GM19455 (cell line): Measurements from ENCODE around the gene RAG1.
A peak's percentile ranks its signal among the peaks of the same experiment; 100 is the strongest.
"Not testable (repeated sequence)": the region's sequence is repeated elsewhere in the genome, so short reads cannot be mapped to it uniquely, and the experiment has no call there.

ENCODE experiments used
- ATAC-seq: cut with Tn5 transposase; IDR thresholded peaks from one replicate; pipeline ENCODE4 v1.9.1; 2021; ENCODE audit not compliant: unreplicated experiment

The RAG1 gene

GRCh38 chr11:36567694-36568093, at the start of gene RAG1:
Gene RAG1, plus strand, starts transcription at chr11:36568007. Its CDS starts 5,298 bp downstream, at chr11:36573305.
- ATAC-seq: no peak

DNA sequence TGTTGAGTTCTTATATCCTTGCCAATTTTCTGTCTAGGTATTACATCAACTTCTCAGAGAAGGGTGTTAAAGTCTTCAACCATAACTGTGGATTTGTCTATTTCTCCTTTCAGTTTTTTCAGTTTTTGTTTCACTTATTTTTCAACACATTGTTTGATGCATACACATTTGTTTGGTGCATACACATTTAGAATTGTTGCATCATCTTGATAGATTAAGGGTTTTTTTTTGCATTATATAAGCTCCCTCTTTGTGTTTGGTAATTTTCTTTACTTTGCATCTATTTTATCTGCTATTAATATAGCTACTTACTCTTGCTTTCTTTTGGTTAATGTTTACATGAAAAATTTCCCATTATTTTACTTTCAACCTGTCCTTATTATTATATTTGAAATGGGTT, 37.0 kb upstream of the RAG1 start:
- no peak for ATAC-seq

- ATAC-seq: no peak
These were observed 34.7 kb upstream of the RAG1 start for GRCh38 chr11:36532941-36533601.

- no peak for ATAC-seq
These were observed 33.4 kb upstream of the RAG1 start for GRCh38 chr11:36534276-36534840.

GRCh38 chr11:36540998-36541397, 26.8 kb upstream of the RAG1 start:
- ATAC-seq: peak; percentile 99

- ATAC-seq: no peak
These were observed 17.3 kb upstream of the RAG1 start for GRCh38 chr11:36550385-36551115.

GRCh38 chr11:36557390-36557789, 10.4 kb upstream of the RAG1 start:
- not testable (repeated sequence) for ATAC-seq

DNA sequence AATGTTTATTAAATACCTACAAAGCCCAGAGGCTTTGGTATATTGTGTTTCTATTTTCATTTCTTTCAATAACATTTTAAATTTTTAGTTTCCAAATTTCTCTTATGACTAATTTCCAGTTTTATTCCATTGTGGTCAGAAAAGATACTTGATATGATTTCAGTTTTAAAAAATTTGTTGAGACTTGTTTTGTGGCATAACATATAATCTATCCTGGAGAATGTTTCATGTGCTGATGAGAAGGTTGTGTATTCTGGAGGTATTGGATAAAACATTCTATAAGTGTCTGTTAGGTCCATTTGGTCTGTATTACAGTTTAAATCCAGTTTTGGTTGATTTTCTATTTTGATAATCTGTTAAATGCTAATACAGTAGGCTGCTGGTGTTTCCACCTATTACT, 9.8 kb upstream of the RAG1 start:
- ATAC-seq: no peak

- ATAC-seq: peak; percentile 85
These were observed 9.0 kb upstream of the RAG1 start for GRCh38 chr11:36558571-36559413.

GRCh38 chr11:36564376-36565030, 3.3 kb upstream of the RAG1 start:
- no peak for ATAC-seq

DNA sequence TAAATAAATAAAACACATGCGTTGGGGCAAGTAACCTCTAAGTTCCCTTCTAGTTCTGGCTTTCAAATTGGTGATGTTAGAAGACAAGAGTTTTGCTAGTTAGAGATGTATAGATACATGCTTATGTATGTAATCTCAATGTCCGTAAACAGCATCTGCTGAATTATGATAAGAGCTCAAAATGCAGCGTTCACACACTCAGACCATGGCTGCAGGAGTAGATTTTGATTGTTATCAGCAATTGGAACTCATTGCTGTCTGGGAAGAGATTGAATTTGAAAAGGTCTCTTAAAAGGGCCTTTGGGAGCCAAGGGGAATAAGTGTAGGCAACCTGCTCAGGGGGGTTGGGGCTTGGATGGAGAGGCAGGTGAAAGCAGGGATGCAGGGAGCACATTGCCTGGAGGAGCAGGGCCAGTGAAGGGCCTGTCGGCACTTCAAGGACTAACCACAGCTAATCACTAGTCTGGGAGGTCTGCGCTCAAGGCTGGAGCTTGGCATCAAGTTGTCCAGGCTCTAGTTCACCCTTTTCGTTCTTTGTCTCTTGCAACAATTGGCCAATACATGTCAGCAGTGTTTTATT, 2.7 kb upstream of the RAG1 start:
- ATAC-seq: no peak

- no peak for ATAC-seq
These were observed 1.3 kb upstream of the RAG1 start for GRCh38 chr11:36566407-36567053.

GRCh38 chr11:36569095-36569494, 1.3 kb downstream of the RAG1 start:
- no peak for ATAC-seq

GRCh38 chr11:36574486-36574885, 6.7 kb downstream of the RAG1 start:
- no peak for ATAC-seq

GRCh38 chr11:36577373-36577772, 9.6 kb downstream of the RAG1 start:
- ATAC-seq: no peak

- no peak for ATAC-seq
These were observed 10.1 kb downstream of the RAG1 start for GRCh38 chr11:36577859-36578258.

GRCh38 chr11:36578458-36578857, 10.7 kb downstream of the RAG1 start:
- no peak for ATAC-seq

DNA sequence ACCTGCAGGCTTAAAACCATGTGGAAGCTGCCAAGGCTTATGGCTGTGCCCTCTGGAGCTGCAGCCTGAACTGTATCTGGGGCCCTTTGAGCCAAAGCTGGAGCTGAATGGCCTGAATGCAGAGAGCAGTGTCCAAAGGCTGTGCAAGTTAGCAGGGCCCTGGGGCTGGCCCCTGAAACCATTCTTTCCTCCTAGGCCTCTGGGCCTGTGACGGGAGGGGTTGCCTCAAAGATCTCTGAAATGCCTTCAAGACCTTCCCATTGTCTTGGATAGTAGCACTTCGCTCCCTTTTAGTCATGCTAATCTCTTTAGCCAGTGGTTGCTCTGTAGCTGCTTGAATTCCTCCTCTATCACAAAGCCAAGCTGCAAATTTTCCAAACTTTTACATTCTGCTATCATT, 13.7 kb downstream of the RAG1 start:
- no peak for ATAC-seq

- no peak for ATAC-seq
These were observed 15.9 kb downstream of the RAG1 start for GRCh38 chr11:36583667-36584066.

- no peak for ATAC-seq
These were observed 18.7 kb downstream of the RAG1 start for GRCh38 chr11:36586543-36586942.
